NCI-H748 (cell line): ENCODE data around the gene EFNB2.

Experiments
- DNase-seq: peaks from one replicate; lab custom pipeline; 2025; ENCODE audit not compliant: unreplicated experiment; lab: John Stamatoyannopoulos, UW

EFNB2 gene

GRCh38 chr13:106526738-106527444 is 8.6 kb downstream of the EFNB2 start:
- no peak for DNase-seq

GRCh38 chr13:106525865-106526264 is 9.6 kb downstream of the EFNB2 start:
- DNase-seq: no peak

GRCh38 chr13:106524108-106524507 is 11.4 kb downstream of the EFNB2 start:
- DNase-seq: no peak

- no peak for DNase-seq
These were observed 11.9 kb downstream of the EFNB2 start for GRCh38 chr13:106523576-106523975.

- no peak for DNase-seq
These were observed 12.4 kb downstream of the EFNB2 start for GRCh38 chr13:106522898-106523525.

- DNase-seq: no peak
These were observed 13.3 kb downstream of the EFNB2 start for GRCh38 chr13:106522112-106522705.

- peak; percentile 75 for DNase-seq
These were observed 14.2 kb downstream of the EFNB2 start for GRCh38 chr13:106521095-106521799.

GRCh38 chr13:106520251-106521054 is 15.0 kb downstream of the EFNB2 start:
- DNase-seq: peak; percentile 80

- no peak for DNase-seq
These were observed 16.9 kb downstream of the EFNB2 start for GRCh38 chr13:106518512-106518911.

- no peak for DNase-seq
These were observed 18.2 kb downstream of the EFNB2 start for GRCh38 chr13:106517109-106517847.

GRCh38 chr13:106515635-106516254 is 19.7 kb downstream of the EFNB2 start:
- DNase-seq: peak; percentile 45

- DNase-seq: no peak
These were observed 20.4 kb downstream of the EFNB2 start for GRCh38 chr13:106514928-106515634.

GRCh38 chr13:106513025-106513983 is 22.2 kb downstream of the EFNB2 start:
- peak; percentile 12 for DNase-seq

GRCh38 chr13:106507560-106508274 is 27.7 kb downstream of the EFNB2 start:
- DNase-seq: no peak

GRCh38 chr13:106506286-106506685 is 29.2 kb downstream of the EFNB2 start:
- DNase-seq: no peak

- DNase-seq: no peak
These were observed 29.7 kb downstream of the EFNB2 start for GRCh38 chr13:106505732-106506131.

GRCh38 chr13:106505295-106505694 is 30.2 kb downstream of the EFNB2 start:
- DNase-seq: no peak
